ENCODE results near the gene TMEM145.

TMEM145 gene

DNA sequence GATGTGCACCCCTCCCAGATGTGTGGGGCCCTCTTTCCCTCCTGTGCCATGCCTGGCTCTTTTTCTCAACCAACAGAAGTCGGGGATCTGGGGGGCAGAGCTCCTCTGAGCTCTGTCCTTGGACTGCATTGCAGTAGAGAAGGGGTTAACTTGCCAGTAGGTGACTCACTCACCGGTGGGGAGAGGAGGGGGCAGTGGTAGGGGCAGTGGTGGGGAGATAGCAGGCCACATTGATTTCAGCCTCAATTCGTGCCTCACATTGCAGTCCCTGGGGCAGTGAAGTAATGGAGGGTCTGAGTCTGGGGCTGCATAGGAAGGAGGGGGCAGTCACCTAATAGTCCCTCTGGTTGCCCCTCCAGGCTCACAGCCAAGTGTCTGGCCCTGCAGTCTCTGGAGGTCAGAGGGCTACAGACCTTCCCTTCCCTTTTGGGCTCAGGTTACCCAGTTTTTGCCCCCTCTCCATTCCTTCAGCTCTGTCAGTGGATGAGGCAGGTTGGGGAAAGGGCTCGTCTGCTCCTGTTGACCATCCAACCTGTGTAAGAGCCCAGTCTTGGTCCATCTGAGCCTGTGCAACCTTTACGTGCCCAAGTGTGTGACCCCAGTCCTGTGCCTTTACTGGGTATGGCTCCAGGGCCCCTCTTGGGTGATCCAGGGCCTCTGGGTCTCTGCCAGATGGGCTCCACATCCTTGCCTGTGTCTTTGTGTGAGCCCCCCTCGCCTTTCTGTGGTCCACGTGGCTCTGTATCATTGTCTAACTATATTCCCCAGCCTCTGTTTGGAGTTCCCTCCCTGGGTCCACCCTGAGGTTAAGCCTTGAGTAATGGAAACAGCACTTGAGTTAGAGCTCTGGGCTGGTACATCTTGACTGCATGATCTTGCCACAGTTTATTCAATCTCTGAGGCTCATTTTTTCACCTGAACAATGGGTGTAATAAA lies 31.0 kb upstream of the TMEM145 start:
- no peaks in the 10 kb centered on the region for H3K27me3 Mint-ChIP-seq (ENCODE audit: low read depth)
- peak overlapping the region; percentile 83 for H3K4me3 Mint-ChIP-seq
- no peak overlapping the region for H3K27ac Mint-ChIP-seq
- peaks cover 41% of the 10 kb centered on the region for H3K4me1 Mint-ChIP-seq (ENCODE audit: low read depth)
- no peaks in the 10 kb centered on the region for H3K9me3 Mint-ChIP-seq
- peaks cover 2% of the 10 kb centered on the region for H3K36me3 Mint-ChIP-seq (ENCODE audit: low read depth)

DNA sequence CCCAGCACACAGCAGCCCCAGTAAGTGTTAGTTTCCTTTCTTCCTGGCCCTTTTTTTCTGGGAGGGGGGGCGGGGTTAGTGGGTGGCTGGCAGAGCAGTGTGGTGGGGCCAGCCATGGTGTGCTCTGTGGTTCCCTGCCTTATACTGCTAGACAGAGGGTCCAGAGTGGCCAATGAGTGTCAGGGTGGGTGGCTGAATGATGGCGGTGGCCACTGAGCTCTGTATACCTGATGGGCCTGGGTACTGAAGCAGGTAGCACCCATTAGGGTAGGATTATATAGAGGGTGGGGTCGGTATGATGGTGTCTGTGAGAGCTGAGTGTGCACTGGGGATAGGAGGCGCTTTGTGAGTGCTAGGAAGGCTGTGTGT lies 30.3 kb upstream of the TMEM145 start:
- no peak overlapping the region for H3K27ac Mint-ChIP-seq
- peaks cover 39% of the 10 kb centered on the region for H3K4me1 Mint-ChIP-seq (ENCODE audit: low read depth)
- H3K4me3 Mint-ChIP-seq, result peak overlapping the region; percentile 83
- no peaks in the 10 kb centered on the region for H3K9me3 Mint-ChIP-seq
- peaks cover 6% of the 10 kb centered on the region for H3K36me3 Mint-ChIP-seq (ENCODE audit: low read depth)
- H3K27me3 Mint-ChIP-seq (ENCODE audit: low read depth), result no peaks in the 10 kb centered on the region

DNA sequence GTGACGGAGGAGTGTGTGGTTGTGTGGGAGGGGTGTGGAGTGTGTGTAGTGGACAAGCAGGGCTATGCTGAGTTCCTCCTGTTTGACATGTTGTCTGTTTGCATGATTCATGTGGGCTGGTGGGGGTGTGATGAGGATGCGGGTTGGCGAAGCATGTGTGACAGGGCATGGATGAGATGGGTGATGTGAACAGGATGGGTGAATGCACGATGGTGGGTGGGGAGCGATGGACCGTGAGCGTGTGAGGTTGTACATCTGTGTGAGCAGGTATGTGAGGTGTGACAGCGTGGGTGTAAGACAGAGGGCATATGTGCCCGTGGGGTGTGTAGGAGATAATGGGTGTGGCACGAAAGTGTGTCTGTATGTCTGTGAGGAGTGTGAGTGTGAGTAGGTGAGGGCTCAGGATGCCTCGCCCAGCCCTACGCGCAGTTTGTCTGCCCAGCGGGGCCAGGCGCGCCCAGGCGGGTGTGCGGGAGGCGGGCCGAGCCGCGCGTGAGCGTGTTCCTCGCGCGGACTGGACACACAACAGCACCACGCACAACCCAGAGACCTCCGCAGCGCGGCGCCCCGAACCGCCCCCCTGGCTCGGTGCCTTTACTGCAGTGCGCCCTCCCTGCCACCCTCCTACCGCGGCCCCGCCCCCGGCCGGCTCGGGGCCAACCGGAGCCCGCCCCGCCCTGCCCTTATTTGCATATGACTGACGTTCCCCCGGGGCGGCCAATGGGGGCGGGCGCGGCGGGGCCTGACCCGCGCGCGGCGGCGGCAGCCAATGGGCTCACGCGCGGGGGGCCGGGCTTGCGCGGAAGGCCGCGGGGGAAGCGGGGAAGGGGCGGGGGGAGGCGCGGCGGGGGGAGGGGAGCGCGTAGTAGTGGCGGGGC lies 29.7 kb upstream of the TMEM145 start:
- no peak overlapping the region for H3K27ac Mint-ChIP-seq
- H3K36me3 Mint-ChIP-seq (ENCODE audit: low read depth), result peaks cover 9% of the 10 kb centered on the region
- H3K9me3 Mint-ChIP-seq, result no peaks in the 10 kb centered on the region
- peaks cover 36% of the 10 kb centered on the region for H3K4me1 Mint-ChIP-seq (ENCODE audit: low read depth)
- H3K27me3 Mint-ChIP-seq (ENCODE audit: low read depth), result no peaks in the 10 kb centered on the region
- no peak overlapping the region for H3K4me3 Mint-ChIP-seq

DNA sequence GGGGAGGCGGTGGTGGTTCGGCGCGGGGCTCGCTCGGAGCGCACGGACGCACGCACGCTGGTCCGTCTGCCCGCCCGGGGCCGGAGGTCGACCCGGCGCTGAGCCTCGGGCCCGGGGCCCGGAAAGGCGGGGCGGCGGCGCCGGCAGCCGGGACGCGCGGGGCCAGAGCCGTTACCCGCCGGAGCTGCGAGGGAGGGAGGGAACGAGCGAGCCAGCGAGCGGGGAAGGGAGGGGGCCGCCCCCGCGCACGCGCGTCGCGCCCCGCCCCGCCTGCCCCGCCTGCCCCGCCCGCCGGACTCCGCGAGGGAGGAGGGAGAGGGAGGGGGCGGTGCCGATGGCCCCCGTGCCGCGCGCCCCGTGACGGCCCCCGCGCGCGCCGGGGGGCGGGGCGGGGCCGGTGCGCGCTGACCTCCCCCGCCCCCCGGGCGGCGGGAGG lies 29.0 kb upstream of the TMEM145 start:
- peaks cover 30% of the 10 kb centered on the region for H3K4me1 Mint-ChIP-seq (ENCODE audit: low read depth)
- no peak overlapping the region for H3K4me3 Mint-ChIP-seq
- no peaks in the 10 kb centered on the region for H3K27me3 Mint-ChIP-seq (ENCODE audit: low read depth)
- H3K9me3 Mint-ChIP-seq, result no peaks in the 10 kb centered on the region
- peaks cover 10% of the 10 kb centered on the region for H3K36me3 Mint-ChIP-seq (ENCODE audit: low read depth)
- no peak overlapping the region for H3K27ac Mint-ChIP-seq

DNA sequence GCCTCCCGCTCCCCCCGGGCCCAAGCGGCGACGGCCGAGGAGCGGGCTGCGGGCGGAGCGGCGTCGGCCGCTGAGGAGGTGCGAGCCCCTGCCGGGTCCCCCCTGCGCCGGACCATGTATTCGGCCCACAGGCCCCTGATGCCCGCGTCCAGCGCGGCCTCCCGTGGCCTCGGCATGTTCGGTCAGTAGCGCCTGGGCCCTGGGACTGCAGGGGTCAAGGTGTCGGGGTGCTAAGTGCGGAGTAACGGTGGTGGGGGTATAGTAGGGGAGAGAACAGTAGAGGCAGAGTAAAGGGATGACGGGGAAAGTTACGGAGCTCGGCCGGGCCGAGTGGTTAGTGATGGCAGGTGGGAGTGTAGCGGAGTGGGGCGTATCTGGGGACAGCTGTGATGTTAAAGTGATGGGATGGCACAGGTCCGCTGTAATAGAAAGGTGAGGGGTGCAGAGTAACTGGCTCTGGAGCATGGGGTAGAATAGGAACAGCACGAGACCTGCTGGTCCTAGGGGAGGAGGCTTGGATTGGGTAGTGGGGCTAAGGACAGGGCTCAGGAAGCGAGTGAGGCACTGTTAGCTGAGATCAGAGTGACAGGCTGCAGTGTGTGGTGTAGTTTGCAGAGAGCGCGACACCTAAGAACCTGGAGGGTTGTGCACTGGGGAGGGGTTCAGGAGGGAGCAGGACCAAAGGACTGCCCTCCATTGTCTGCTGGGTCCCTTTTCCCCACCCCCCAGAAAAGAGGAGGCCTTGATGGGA lies 28.3 kb upstream of the TMEM145 start:
- peak overlapping the region; percentile 99 for H3K4me3 Mint-ChIP-seq
- no peaks in the 10 kb centered on the region for H3K9me3 Mint-ChIP-seq
- H3K27ac Mint-ChIP-seq, result peak overlapping the region; percentile 97
- H3K36me3 Mint-ChIP-seq (ENCODE audit: low read depth), result peaks cover 10% of the 10 kb centered on the region
- H3K27me3 Mint-ChIP-seq (ENCODE audit: low read depth), result no peaks in the 10 kb centered on the region
- H3K4me1 Mint-ChIP-seq (ENCODE audit: low read depth), result peaks cover 24% of the 10 kb centered on the region

DNA sequence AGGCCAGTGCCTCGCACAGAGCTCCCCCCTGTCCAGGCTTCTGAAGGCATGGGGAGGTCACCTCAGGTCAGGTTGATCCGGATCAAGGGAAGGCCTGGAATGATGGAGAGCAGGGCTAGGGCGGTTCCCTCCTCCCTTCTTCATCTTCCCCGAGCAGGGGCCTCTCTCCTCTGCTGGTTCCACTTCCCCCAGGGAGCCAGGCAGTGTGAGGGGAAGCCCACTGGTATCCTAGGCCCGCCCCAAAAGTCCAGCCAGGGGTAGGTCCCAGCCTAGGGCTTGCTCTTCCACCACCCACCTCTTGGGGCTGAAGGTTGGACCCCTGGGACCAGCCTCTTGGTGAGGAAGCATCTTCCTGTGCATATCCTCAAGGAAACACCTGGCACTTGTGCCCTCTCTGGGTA lies 27.6 kb upstream of the TMEM145 start:
- no peaks in the 10 kb centered on the region for H3K9me3 Mint-ChIP-seq

DNA sequence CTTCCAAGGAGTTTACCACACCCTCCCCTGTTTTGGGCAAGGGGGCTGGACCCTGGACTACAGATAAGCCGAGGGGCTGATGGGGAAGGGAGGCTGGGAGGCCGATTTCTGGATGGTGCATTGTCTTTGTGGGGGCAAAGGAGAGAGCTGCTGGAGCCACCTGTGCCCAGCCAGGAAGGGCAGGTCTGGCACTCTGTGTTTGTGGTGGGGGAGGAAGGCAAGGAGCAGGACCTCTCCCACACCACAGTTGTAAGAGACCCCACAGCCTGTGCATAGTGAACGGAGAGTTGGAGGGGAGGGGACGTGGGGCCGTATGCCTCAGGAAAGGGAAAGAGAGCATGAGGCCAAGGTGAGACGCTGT lies 27.1 kb upstream of the TMEM145 start:
- peak overlapping the region; percentile 99 for H3K4me3 Mint-ChIP-seq
- peak overlapping the region; percentile 56 for H3K27ac Mint-ChIP-seq
- peaks cover 10% of the 10 kb centered on the region for H3K36me3 Mint-ChIP-seq (ENCODE audit: low read depth)
- H3K4me1 Mint-ChIP-seq (ENCODE audit: low read depth), result peaks cover 24% of the 10 kb centered on the region
- no peaks in the 10 kb centered on the region for H3K27me3 Mint-ChIP-seq (ENCODE audit: low read depth)
- no peaks in the 10 kb centered on the region for H3K9me3 Mint-ChIP-seq

More for the DNA sequence above, 27.6 kb upstream of the TMEM145 start:
- peak overlapping the region; percentile 97 for H3K27ac Mint-ChIP-seq
- no peaks in the 10 kb centered on the region for H3K27me3 Mint-ChIP-seq (ENCODE audit: low read depth)
- H3K4me1 Mint-ChIP-seq (ENCODE audit: low read depth), result peaks cover 24% of the 10 kb centered on the region
- H3K4me3 Mint-ChIP-seq, result peak overlapping the region; percentile 99
- peaks cover 10% of the 10 kb centered on the region for H3K36me3 Mint-ChIP-seq (ENCODE audit: low read depth)

DNA sequence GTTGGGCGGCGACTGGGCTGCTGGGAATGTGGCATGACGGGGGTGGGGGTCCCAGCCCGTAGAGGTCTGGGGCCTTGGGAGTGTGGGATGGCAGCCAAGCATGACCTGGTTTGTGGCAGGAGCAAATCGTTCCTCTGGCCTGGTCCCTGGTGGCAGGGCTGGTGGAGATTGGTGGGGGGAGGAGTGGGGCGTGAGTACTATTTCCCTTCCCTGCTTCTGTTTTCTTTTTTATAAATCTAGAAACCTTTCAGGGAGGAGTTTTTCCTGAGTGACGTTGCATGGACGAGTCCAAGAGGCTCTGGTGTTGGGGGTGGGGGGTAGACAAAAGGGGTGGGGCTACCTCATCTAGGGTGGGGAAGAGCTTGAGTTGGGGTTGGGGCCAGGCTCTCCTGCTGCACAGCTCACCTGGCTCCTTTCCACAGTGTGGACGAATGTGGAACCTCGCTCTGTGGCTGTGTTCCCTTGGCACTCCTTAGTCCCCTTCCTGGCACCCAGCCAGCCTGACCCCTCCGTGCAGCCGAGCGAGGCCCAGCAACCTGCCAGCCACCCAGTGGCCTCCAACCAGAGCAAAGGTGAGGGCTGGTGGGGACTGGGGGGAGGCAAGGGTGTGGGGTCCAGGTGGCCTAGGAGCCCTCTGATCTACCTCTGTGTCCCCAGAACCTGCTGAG lies 26.6 kb upstream of the TMEM145 start:
- no peaks in the 10 kb centered on the region for H3K27me3 Mint-ChIP-seq (ENCODE audit: low read depth)
- peaks cover 10% of the 10 kb centered on the region for H3K36me3 Mint-ChIP-seq (ENCODE audit: low read depth)
- H3K9me3 Mint-ChIP-seq, result no peaks in the 10 kb centered on the region
- H3K27ac Mint-ChIP-seq, result peak overlapping the region; percentile 56
- peaks cover 24% of the 10 kb centered on the region for H3K4me1 Mint-ChIP-seq (ENCODE audit: low read depth)
- no peak overlapping the region for H3K4me3 Mint-ChIP-seq

DNA sequence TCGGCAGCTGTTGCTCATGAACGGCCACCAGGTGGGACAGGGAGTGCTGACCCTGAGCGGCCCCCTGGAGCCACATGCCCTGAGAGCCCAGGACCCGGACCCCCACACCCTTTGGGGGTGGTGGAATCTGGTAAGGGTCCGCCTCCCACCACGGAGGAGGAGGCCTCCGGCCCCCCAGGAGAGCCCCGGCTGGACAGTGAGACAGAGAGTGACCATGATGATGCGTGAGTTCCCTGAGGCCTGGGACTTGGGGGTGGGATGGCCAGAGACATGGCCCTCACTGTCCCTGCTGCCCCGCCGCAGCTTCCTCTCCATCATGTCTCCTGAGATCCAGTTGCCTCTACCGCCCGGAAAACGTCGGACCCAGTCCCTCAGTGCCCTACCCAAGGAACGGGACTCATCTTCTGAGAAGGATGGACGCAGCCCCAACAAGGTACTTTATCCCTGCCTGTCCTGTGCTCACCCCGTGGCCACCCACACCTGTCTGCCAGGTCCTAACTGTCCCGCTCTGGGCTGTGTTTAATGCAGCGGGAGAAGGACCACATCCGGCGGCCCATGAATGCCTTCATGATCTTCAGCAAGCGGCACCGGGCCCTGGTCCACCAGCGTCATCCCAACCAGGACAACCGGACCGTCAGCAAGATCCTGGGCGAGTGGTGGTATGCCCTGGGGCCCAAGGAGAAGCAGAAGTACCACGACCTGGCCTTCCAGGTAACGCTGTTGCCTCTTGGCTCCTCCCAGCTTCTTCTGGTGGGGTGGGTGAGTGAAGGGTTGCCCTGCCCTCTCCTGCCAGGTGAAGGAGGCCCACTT lies 25.9 kb upstream of the TMEM145 start:
- H3K4me3 Mint-ChIP-seq, result no peak overlapping the region
- peaks cover 22% of the 10 kb centered on the region for H3K4me1 Mint-ChIP-seq (ENCODE audit: low read depth)
- H3K9me3 Mint-ChIP-seq, result no peaks in the 10 kb centered on the region
- H3K27ac Mint-ChIP-seq, result no peak overlapping the region
- peaks cover 14% of the 10 kb centered on the region for H3K36me3 Mint-ChIP-seq (ENCODE audit: low read depth)
- no peaks in the 10 kb centered on the region for H3K27me3 Mint-ChIP-seq (ENCODE audit: low read depth)

DNA sequence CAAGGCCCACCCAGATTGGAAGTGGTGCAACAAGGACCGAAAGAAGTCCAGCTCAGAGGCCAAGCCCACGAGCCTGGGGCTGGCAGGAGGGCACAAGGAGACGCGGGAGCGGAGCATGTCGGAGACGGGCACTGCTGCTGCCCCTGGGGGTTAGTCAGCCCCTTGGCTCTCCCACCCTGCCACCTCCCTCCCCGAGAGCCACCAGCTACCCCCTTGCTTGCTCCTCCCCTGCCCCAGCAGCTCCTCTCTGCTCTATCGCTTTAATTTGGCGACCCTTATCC lies 25.3 kb upstream of the TMEM145 start:
- H3K27ac Mint-ChIP-seq, result no peak overlapping the region
- H3K4me1 Mint-ChIP-seq (ENCODE audit: low read depth), result peaks cover 19% of the 10 kb centered on the region
- no peaks in the 10 kb centered on the region for H3K9me3 Mint-ChIP-seq
- peaks cover 14% of the 10 kb centered on the region for H3K36me3 Mint-ChIP-seq (ENCODE audit: low read depth)
- H3K4me3 Mint-ChIP-seq, result no peak overlapping the region
- H3K27me3 Mint-ChIP-seq (ENCODE audit: low read depth), result no peaks in the 10 kb centered on the region

DNA sequence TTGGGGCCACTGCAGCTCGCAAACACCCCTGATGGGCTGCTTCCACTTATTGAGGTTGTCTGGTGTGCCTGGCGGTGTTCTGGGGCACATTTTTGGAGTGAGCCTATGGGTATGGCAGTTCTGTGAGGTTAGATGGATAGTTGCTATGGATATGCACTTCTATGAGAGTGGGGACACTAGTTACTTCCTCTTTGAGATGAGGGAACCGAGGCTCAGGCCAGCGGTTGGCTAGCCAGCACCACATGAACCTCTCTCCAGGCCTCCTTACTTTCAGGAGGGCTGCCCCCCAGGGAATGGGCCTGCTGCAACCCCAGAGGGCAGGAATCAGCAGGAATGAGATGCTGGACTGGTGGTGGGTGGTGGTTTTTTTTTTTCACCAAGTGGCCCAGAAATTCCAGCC lies 24.7 kb upstream of the TMEM145 start:
- Mint-ChIP-seq H3K4me1 (ENCODE audit: low read depth) (peaks cover 19% of the 10 kb centered on the region), H3K36me3 (ENCODE audit: low read depth) (peaks cover 17% of the 10 kb centered on the region), H3K27ac (no peak overlapping the region), H3K4me3 (no peak overlapping the region), H3K9me3 (no peaks in the 10 kb centered on the region), H3K27me3 (ENCODE audit: low read depth) (no peaks in the 10 kb centered on the region)

DNA sequence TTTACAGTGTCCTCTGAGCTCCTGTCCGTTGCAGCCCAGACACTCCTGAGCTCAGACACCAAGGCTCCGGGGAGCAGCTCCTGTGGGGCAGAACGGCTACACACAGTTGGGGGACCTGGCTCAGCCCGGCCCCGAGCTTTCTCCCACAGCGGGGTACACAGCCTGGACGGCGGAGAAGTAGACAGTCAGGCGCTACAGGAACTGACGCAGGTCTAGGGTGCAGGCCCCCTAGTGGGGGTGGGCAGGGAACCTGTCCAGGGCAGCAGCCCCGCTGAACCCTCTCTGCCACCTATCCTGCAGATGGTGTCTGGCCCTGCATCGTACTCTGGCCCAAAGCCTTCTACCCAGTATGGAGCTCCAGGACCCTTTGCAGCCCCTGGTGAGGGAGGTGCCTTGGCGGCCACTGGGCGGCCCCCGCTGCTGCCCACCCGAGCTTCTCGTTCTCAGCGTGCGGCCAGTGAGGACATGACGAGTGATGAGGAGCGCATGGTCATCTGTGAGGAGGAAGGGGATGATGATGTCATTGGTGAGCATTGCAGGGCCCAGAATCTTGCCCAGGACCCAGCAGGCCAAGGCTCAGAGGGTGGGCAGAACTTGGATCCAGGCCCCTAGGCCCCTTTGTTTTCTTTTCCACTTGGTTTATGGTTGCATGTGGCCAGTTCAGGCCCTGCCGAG lies 24.1 kb upstream of the TMEM145 start:
- Mint-ChIP-seq H3K27me3 (ENCODE audit: low read depth) (no peaks in the 10 kb centered on the region), H3K36me3 (ENCODE audit: low read depth) (peaks cover 22% of the 10 kb centered on the region), H3K4me1 (ENCODE audit: low read depth) (peaks cover 19% of the 10 kb centered on the region), H3K9me3 (no peaks in the 10 kb centered on the region), H3K4me3 (no peak overlapping the region), H3K27ac (no peak overlapping the region)

DNA sequence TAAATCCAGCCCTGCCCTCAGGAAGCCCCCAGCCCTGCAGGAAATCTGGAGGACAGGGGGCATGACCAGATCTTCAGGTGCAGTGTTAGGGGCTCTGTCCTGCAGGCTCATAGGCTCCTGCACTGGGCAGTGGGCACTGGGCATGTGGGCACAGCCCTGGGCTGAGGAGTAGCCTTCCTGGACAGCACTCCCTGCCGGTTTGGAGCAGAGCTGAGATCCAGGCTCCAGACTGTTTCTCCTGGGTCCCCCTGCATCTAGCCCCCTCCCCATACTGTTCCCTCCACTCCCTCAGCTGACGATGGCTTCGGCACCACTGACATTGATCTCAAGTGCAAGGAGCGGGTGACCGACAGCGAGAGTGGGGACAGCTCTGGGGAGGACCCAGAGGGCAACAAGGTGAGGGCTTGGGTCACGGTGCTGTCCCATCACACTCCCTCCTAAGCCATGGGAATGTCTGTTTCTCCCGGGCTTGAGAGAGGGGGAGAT lies 23.5 kb upstream of the TMEM145 start:
- Mint-ChIP-seq H3K4me3 (no peak overlapping the region), H3K4me1 (ENCODE audit: low read depth) (peaks cover 19% of the 10 kb centered on the region), H3K36me3 (ENCODE audit: low read depth) (peaks cover 24% of the 10 kb centered on the region), H3K9me3 (no peaks in the 10 kb centered on the region), H3K27me3 (ENCODE audit: low read depth) (no peaks in the 10 kb centered on the region), H3K27ac (no peak overlapping the region)

Measured in T-helper 1 cell treated with Interleukin-12 subunit alpha and Interleukin-12 subunit beta and Interleukin-4 antibody, amounts not matched to agents 30 μg/mL and 1 μg/mL, for 36 hours (primary cell).